HG03064 (cell line): Measurements from ENCODE around the gene GPR132.

Experiments used
- ATAC-seq: cut with Tn5 transposase; IDR thresholded peaks from one replicate; pipeline ENCODE4 v1.9.1; 2021; ENCODE audit warnings: low read depth; ENCODE audit not compliant: unreplicated experiment

GPR132 gene

GRCh38 chr14:105063056-105063455 lies 2.2 kb downstream of the GPR132 start:
- ATAC-seq: no peak

- ATAC-seq: no peak
Observed at GRCh38 chr14:105062048-105062433, 3.2 kb downstream of the GPR132 start.

DNA sequence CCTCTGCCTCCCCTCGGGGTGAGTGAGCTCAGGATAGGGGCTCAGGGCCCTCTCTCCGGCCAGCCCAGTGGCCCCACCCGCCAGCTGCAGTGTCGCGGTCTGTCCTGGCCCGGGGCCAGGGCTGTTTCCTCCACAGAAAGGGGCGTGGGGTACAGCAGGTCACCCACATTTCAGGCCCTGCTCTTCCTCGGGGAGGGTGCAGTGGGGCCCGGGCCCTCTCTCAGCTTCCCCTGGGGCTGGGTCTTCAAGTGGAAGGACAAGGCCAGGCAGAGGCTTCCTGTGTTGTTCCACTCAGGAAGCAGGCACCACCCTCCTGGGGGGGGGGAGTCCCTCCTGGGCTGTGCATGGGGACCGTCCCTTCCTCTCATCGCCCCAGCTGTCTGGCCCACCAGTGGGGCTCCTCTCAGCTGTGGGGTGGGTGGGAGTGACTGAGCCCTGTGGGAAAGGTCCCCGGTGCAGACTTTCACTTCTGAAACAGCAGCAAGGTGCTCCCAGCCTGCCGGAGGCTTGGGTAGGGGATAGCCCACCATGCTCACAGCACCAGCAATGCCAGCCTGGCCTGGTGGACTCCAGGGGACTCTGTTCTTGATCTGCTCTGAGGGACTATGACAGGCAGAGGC lies 3.7 kb downstream of the GPR132 start:
- no peak for ATAC-seq

- ATAC-seq: no peak
Observed at GRCh38 chr14:105060751-105061427, 4.3 kb downstream of the GPR132 start.

DNA sequence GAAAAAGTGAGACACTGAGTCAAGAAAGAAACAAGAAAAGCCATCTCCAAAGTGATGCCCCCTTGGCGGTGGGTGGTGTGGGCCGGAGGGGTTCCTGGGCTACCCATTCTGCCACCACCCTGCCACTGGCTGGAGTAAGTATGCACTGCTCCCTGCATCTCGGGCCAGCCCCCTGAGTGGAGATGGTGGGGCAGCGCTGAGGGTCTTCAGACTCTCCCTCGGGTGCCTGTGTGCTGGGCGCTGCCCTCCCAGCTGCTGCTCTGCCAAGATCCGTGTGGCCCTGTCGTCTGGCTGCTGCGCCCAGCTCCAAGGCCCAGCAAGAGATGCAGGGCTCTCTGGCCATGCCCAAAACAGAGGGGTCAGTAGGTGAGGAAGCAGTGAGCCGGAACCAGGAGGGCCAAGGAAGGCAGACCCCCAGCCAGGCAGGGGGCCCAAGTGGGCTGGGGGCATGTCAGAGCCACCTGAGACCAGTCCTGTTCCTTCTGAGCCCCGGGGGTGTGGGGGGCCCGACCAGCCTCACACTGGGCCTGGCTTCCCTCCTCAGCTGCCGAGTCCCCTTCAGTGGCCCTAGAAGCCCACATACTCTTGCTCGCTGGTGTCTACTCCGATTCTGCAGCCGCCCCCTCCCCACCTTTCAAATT lies 5.2 kb downstream of the GPR132 start:
- ATAC-seq: no peak

GRCh38 chr14:105059035-105059924 lies 6.0 kb downstream of the GPR132 start:
- no peak for ATAC-seq

DNA sequence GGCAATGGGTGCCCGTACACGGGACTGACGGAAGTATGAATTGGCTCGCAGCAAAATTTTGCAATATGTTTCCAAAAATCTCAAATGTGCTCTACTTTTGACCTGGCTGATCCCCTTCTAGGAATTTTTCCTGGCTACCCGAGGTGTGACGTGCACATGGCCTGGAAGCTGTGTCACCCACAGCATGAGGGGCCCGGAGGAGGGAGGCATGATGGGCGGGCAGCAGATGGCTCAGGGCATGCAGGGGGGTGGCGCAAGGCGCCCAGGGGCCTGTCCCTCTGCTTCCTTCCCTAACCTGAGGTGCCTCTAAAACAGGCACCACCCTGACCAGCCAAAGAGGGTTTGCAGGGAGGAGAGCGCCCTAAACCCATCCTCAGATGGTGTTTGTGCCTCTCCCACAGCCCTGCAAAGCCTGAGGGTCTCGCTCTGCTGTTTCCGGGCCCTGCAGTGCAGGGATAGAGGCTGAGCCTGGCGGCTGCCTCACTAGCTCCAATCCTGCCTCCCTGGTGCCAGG lies 6.7 kb downstream of the GPR132 start:
- no peak for ATAC-seq

GRCh38 chr14:105056303-105056831 lies 8.9 kb downstream of the GPR132 start:
- no peak for ATAC-seq

DNA sequence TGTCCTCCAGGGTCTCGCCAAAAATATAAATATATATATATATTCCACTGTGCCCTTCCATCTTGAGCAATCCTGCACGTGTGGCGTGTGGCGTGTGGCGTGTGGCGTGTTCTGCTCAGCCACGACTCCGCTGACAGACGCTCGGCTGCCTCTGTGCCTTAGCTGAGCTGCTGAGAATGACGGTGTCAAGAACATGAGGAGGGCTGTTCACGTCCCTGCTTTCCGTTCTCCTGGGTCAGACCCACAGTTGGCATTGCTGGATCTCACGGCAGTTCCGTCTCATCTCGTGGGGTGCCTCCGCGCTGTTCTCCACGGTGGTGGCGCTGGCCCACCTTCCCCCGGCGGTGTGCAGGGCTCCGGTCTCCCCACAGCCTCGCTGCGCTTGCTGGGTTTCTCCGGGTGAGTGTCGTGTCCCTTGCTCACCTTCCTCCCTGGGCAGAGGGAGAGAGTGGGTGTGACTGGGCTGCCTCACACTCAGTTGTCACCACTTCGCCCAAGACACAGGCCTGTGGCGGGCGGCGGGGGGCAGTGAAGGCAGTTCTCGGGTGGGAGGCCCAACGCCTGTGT lies 9.4 kb downstream of the GPR132 start:
- no peak for ATAC-seq

- ATAC-seq: no peak
Observed at GRCh38 chr14:105055334-105055733, 9.9 kb downstream of the GPR132 start.

- no peak for ATAC-seq
Observed at GRCh38 chr14:105053996-105054395, 11.2 kb downstream of the GPR132 start.

DNA sequence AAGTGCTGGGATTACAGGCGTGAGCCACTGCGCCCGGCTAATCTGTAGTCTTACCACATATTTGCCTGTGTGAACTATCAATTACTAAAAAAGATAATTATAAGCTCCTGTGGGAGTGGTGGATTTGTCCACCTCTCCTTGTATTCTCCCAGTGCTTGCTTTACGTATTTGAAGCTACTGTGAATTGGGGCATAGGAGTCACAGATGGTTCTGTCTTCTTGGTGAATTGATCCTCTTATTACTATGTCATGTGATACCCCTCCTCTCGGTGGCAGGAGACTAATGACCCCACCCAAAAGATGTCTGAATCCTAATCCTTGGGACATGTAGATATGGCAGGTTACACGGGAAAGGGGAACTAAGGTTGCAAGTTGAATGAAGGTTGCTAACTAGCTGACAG lies 11.8 kb downstream of the GPR132 start:
- ATAC-seq: no peak

GRCh38 chr14:105052110-105052458 lies 13.1 kb downstream of the GPR132 start:
- no peak for ATAC-seq

DNA sequence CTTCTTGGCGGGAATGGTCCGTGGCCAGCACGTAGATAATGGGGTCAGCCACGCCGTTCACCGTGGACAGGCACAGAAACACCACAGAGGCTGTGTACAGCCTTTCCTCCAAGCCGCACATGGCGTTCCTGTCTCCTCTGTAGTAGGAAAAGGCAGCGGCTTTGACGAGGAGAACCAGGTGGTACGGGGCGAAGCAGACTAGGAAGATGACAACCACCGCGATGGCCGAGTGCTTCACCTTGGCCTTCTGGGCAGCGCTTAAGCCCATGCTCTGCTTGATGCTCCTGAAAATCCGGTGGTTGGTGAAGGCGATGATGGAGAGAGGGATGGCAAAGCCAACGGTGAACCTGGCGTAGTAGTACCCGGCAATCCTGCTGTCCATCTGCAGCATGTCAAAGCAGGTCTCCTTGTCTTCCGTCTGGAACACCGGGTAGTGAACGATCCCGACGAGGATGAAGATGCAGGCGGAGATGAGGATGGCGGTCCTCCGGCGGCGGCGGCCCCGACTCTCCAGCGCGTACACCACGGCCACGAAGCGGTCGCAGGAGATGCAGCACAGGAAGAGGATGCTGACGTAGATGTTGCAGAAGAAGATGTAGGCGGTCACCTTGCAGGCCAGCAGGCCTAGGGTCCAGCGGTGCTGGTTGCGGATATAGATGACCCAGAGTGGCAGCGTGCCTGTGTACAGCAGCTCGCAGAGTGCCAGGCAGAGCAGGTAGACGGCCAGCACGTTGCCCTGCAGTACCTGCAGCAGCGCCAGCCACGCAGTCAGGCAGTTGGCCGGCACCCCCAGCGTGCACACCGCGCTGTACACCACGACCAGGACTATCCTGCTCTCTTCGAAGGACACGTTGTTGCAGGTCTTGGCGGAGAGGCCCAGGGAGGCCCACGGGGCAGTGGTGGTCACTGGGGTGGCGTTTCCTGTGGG lies 13.8 kb downstream of the GPR132 start:
- ATAC-seq: no peak

DNA sequence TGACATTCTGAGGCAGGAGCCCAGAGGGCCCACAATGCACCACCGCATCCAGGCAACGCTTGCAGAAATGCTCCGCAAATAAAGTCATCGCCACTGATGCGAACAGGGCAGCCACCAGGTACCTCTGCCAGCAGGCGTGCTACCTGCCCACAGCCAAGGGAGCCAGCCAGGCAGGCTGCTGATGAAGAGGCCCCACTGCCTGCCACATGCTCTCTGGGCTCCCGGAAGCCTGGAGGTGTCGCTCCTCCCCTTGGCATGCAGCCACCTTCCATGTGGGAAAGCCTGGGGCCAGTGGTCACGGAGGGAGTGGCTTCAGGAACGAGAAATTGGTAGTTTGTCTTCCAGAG lies 14.7 kb downstream of the GPR132 start:
- ATAC-seq: no peak

DNA sequence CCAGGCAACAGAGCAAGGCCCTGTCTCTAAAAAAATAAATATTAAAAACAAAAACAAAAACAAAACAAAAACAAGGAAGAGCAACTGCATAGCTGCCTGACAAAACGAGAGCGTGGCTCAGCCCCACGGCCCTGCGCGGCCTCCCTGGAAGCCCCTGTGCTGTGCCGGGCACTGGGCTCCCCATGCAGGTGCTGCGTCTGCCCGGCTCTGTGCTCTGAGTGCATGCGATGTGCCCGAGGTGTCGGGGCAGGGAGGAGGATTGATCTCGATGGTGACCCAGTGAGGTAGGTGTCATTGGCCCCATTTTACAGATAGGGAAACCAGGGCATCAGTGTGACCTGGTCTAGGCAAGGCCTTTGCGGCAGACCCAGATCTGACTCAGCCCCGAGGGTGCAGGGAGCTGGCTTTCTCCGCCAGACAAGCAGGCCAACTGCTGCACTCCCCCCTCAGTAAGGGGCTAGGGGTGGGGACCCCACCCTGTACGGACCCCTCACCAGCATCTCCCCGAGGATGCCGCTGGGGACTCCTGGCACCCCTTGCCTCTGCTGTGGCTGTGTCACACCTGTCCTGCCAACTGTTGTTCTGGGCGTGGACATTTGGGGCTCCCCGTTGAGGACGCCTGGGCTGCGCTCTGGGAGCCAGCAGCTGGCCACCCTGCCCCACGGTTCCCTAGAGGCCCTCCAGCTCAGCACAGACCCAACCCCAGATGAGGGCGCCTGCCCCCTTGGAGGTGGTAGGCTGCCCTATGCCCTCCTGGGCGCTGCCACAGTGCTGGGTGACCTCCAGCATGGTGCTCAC lies 15.3 kb downstream of the GPR132 start:
- no peak for ATAC-seq

DNA sequence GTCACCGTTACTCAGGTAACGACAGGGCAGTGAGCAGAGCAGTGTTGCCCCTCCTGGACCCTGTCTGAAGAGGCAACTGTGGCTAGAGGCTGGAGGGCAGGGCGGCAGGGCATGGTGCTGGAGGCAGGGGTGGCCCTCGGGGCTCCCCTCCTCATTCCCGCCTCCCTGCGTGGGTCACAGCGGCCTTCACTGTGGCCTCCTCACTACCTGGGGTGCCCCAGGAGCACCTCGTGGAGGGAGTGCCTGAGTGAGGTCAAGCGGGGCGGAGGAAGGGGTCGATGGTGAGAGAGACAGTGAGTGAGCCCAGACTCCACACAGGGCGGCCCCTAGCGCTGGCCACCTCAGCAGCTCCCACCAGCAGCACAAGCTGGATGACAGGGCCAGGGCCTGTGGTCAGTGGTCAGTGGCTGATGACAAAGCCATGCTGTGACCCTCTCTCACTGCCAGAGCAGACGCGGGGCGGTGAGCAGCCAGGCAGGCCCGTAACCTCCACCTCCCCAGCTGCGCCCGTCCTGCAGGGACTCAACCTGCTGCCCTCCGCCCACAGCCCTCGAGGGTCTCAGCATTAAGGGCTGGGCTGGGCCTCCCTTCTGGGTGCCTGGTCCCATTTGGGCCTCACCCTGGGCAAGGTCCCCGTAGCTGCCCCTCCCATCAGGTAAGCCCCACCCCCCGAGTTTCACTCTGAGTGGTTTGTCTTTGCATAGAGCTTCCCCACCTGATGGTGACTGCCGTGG lies 17.8 kb downstream of the GPR132 start:
- no peak for ATAC-seq

GRCh38 chr14:105046891-105047282 lies 18.3 kb downstream of the GPR132 start:
- no peak for ATAC-seq
